ENCODE data around the gene ACP7.

ACP7 gene

DNA sequence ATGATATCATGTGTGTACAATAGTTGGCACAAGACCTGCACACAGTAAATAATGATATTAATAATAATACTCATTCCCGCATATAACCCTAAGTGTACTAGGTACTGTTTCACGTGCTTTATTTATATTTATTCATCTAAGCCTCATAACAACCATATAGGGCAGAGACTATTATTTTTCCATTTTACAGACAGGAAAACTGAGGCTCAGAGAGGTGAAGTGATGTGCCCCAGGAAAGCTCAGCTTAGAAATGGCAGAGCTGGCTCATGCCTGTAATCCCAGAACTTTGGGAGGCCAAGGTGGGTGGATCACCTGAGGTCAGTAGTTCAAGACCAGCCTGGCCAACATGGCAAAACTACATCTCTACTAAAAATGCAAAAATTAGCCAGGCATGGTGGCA is 13.6 kb downstream of the ACP7 start:
- TF ChIP-seq CSDC2 (CRISPR knock-in tag; IDR thresholded peaks at IDR 0.05), result no peak
- no peak for TF ChIP-seq TOX (CRISPR knock-in tag; IDR thresholded peaks at IDR 0.05; ENCODE audit: borderline replicate concordance)
- no peak for TF ChIP-seq ZNF565 (CRISPR knock-in tag; conservative IDR thresholded peaks at IDR 0.05; ENCODE audit: low read depth)
- no peak for TF ChIP-seq ISL1 (CRISPR knock-in tag; IDR thresholded peaks at IDR 0.05)
- TF ChIP-seq TCF4 (CRISPR knock-in tag; IDR thresholded peaks at IDR 0.05; ENCODE audit: borderline replicate concordance), result no peak
- TF ChIP-seq ZNF70 (CRISPR knock-in tag; IDR thresholded peaks at IDR 0.05), result no peak
- TF ChIP-seq, protein P1, sequence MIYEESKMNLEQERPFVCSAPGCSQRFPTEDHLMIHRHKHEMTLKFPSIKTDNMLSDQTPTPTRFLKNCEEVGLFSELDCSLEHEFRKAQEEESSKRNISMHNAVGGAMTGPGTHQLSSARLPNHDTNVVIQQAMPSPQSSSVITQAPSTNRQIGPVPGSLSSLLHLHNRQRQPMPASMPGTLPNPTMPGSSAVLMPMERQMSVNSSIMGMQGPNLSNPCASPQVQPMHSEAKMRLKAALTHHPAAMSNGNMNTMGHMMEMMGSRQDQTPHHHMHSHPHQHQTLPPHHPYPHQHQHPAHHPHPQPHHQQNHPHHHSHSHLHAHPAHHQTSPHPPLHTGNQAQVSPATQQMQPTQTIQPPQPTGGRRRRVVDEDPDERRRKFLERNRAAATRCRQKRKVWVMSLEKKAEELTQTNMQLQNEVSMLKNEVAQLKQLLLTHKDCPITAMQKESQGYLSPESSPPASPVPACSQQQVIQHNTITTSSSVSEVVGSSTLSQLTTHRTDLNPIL (CRISPR knock-in tag; IDR thresholded peaks at IDR 0.05; ENCODE audit: low read depth), result no peak
- TF ChIP-seq PPARA (CRISPR knock-in tag; IDR thresholded peaks at IDR 0.05; ENCODE audit: borderline replicate concordance), result no peak
- no peak for TF ChIP-seq ZNF8 (CRISPR knock-in tag; IDR thresholded peaks at IDR 0.05)
- no peak for TF ChIP-seq ESRRG (CRISPR knock-in tag; IDR thresholded peaks at IDR 0.05)
- TF ChIP-seq SNAI2 (CRISPR knock-in tag; IDR thresholded peaks at IDR 0.05), result no peak
- TF ChIP-seq, protein P2, sequence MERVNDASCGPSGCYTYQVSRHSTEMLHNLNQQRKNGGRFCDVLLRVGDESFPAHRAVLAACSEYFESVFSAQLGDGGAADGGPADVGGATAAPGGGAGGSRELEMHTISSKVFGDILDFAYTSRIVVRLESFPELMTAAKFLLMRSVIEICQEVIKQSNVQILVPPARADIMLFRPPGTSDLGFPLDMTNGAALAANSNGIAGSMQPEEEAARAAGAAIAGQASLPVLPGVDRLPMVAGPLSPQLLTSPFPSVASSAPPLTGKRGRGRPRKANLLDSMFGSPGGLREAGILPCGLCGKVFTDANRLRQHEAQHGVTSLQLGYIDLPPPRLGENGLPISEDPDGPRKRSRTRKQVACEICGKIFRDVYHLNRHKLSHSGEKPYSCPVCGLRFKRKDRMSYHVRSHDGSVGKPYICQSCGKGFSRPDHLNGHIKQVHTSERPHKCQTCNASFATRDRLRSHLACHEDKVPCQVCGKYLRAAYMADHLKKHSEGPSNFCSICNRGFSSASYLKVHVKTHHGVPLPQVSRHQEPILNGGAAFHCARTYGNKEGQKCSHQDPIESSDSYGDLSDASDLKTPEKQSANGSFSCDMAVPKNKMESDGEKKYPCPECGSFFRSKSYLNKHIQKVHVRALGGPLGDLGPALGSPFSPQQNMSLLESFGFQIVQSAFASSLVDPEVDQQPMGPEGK (CRISPR knock-in tag; IDR thresholded peaks at IDR 0.05; ENCODE audit: borderline replicate concordance), result no peak
- TF ChIP-seq GLIS3 (CRISPR knock-in tag; IDR thresholded peaks at IDR 0.05), result no peak
- TF ChIP-seq ZFP3 (CRISPR knock-in tag; IDR thresholded peaks at IDR 0.05), result no peak
- TF ChIP-seq, protein P3, sequence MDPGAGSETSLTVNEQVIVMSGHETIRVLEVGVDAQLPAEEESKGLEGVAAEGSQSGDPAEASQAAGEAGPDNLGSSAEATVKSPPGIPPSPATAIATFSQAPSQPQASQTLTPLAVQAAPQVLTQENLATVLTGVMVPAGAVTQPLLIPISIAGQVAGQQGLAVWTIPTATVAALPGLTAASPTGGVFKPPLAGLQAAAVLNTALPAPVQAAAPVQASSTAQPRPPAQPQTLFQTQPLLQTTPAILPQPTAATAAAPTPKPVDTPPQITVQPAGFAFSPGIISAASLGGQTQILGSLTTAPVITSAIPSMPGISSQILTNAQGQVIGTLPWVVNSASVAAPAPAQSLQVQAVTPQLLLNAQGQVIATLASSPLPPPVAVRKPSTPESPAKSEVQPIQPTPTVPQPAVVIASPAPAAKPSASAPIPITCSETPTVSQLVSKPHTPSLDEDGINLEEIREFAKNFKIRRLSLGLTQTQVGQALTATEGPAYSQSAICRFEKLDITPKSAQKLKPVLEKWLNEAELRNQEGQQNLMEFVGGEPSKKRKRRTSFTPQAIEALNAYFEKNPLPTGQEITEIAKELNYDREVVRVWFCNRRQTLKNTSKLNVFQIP (CRISPR knock-in tag; IDR thresholded peaks at IDR 0.05; ENCODE audit: borderline replicate concordance, low read depth), result no peak
- no peak for TF ChIP-seq ARNTL (CRISPR knock-in tag; IDR thresholded peaks at IDR 0.05; ENCODE audit: borderline replicate concordance, low read depth)
- no peak for ATAC-seq

- TF ChIP-seq GLIS3 (CRISPR knock-in tag; IDR thresholded peaks at IDR 0.05) (no peak), ZNF70 (CRISPR knock-in tag; IDR thresholded peaks at IDR 0.05) (no peak)
- no peak for ATAC-seq
Measured at GRCh38 chr19:39098365-39099269, 14.4 kb downstream of the ACP7 start.

DNA sequence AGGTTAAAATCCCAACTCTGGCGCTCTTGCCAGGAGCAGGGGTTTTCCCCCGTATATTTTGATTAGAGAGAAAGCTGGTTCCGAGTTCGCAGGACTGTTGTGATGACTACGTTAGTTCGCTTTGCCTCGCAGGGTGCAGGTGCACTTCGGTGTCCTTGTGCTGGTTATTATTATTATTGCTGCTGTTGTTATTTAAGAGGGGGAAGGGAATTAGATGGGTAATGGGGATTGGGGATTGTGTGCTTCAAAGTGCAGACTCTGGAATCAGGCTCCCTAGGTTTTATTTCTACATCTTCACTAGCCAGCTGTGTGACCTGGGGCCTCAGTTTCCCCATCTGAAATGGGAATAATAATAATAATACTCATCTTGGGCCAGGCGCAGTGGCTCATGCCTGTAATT is 15.2 kb downstream of the ACP7 start:
- no peak for TF ChIP-seq TOX (CRISPR knock-in tag; IDR thresholded peaks at IDR 0.05; ENCODE audit: borderline replicate concordance)
- TF ChIP-seq OSR1 (CRISPR knock-in tag; IDR thresholded peaks at IDR 0.05), result no peak
- TF ChIP-seq ZFP3 (CRISPR knock-in tag; IDR thresholded peaks at IDR 0.05), result no peak
- no peak for TF ChIP-seq ZNF8 (CRISPR knock-in tag; IDR thresholded peaks at IDR 0.05)
- TF ChIP-seq PPARA (CRISPR knock-in tag; IDR thresholded peaks at IDR 0.05; ENCODE audit: borderline replicate concordance), result no peak
- TF ChIP-seq ISL1 (CRISPR knock-in tag; IDR thresholded peaks at IDR 0.05), result no peak
- no peak for TF ChIP-seq CSDC2 (CRISPR knock-in tag; IDR thresholded peaks at IDR 0.05)
- TF ChIP-seq, protein P3 (CRISPR knock-in tag; IDR thresholded peaks at IDR 0.05; ENCODE audit: borderline replicate concordance, low read depth), result no peak
- TF ChIP-seq TSHZ2 (CRISPR knock-in tag; IDR thresholded peaks at IDR 0.05), result no peak
- no peak for ATAC-seq
